H9 (cell line): Measurements from ENCODE around the gene FAM120A. TPM values are rescaled to one million over a fixed set of nuclear protein-coding genes. Genes with fewer than 3 reads are reported as not detected.

Experiments used
- DNase-seq: peaks from one replicate; pipeline ENCODE4 v3.0.0-alpha.2; 2017
- H2AFZ ChIP-seq: one replicate; pipeline ENCODE4 v1.6.1; 2013; ENCODE audit warnings: mild to moderate bottlenecking, low read length, control low read depth, moderate library complexity
- H2AK5ac ChIP-seq: 2 replicates; pipeline ENCODE4 v1.6.1; 2013; ENCODE audit warnings: low read length, control low read depth, mixed read lengths; ENCODE audit not compliant: insufficient read length
- H2BK120ac ChIP-seq: one replicate; pipeline ENCODE4 v1.6.1; 2013; ENCODE audit warnings: low read depth, mild to moderate bottlenecking, low read length, control low read depth, inconsistent platforms; ENCODE audit not compliant: poor library complexity, severe bottlenecking
- H2BK12ac ChIP-seq: 2 replicates; pipeline ENCODE4 v1.6.1; 2013; ENCODE audit warnings: low read length, control low read depth, mixed read lengths, low read depth; ENCODE audit not compliant: insufficient read length
- H2BK15ac ChIP-seq: 2 replicates; pipeline ENCODE4 v1.6.1; 2013; ENCODE audit warnings: low read depth, low read length, control low read depth
- H2BK20ac ChIP-seq: one replicate; pipeline ENCODE4 v1.6.1; 2013; ENCODE audit warnings: low read depth, mild to moderate bottlenecking, low read length, control low read depth, inconsistent platforms; ENCODE audit not compliant: poor library complexity, severe bottlenecking
- H2BK5ac ChIP-seq: 2 replicates; pipeline ENCODE4 v1.6.1; 2013; ENCODE audit warnings: low read length, control low read depth, mixed read lengths; ENCODE audit not compliant: insufficient read length
- H3K14ac ChIP-seq: 2 replicates; pipeline ENCODE4 v1.6.1; 2013; ENCODE audit warnings: low read length, control low read depth; ENCODE audit not compliant: insufficient read depth
- H3K18ac ChIP-seq: 2 replicates; pipeline ENCODE4 v1.6.1; 2013; ENCODE audit warnings: low read depth, mild to moderate bottlenecking, mixed read lengths, low read length, control low read depth; ENCODE audit not compliant: insufficient read length
- H3K23ac ChIP-seq: 2 replicates; pipeline ENCODE4 v1.6.1; 2013; ENCODE audit warnings: low read length, control low read depth, mixed read lengths, low read depth; ENCODE audit not compliant: insufficient read length
- H3K23me2 ChIP-seq: 2 replicates; pipeline ENCODE4 v1.6.1; 2013; ENCODE audit warnings: low read depth, mild to moderate bottlenecking, mixed read lengths, low read length, control low read depth; ENCODE audit not compliant: insufficient read length, poor library complexity, severe bottlenecking
- H3K27ac ChIP-seq: 2 replicates; pipeline ENCODE4 v1.5.1; 2013; ENCODE audit warnings: low read length, control low read depth, mixed read lengths, low read depth; ENCODE audit not compliant: insufficient read length
- H3K27me3 ChIP-seq: 2 replicates; pipeline ENCODE4 v1.6.1; 2013; ENCODE audit warnings: low read length, control low read depth, inconsistent platforms; ENCODE audit not compliant: insufficient read depth
- H3K4ac ChIP-seq: 2 replicates; pipeline ENCODE4 v1.6.1; 2013; ENCODE audit warnings: low read depth, mild to moderate bottlenecking, control low read depth, inconsistent platforms, low read length, moderate library complexity
- H3K4me1 ChIP-seq: 2 replicates; pipeline ENCODE4 v1.6.1; 2013; ENCODE audit warnings: low read length, control low read depth, inconsistent platforms; ENCODE audit not compliant: insufficient read depth
- H3K4me2 ChIP-seq: 2 replicates; pipeline ENCODE4 v1.6.1; 2013; ENCODE audit warnings: low read length, control low read depth, mixed read lengths; ENCODE audit not compliant: insufficient read length, insufficient read depth
- H3K56ac ChIP-seq: 2 replicates; pipeline ENCODE4 v1.6.1; 2013; ENCODE audit warnings: low read depth, mild to moderate bottlenecking, mixed read lengths, low read length, control low read depth; ENCODE audit not compliant: insufficient read length
- H3K79me1 ChIP-seq: 2 replicates; pipeline ENCODE4 v1.6.1; 2013; ENCODE audit warnings: low read depth, mild to moderate bottlenecking, moderate library complexity, low read length, control low read depth, inconsistent platforms; ENCODE audit not compliant: insufficient read depth, poor library complexity, severe bottlenecking
- H3K79me2 ChIP-seq: 2 replicates; pipeline ENCODE4 v1.6.1; 2013; ENCODE audit warnings: low read length, control low read depth, inconsistent platforms; ENCODE audit not compliant: insufficient read depth
- H3K9ac ChIP-seq: 2 replicates; pipeline ENCODE4 v1.6.1; 2013; ENCODE audit warnings: low read length, control low read depth, mixed read lengths; ENCODE audit not compliant: insufficient read length; ENCODE audit errors: extremely low read depth
- H3K9me3 ChIP-seq: one replicate; pipeline ENCODE4 v1.6.1; 2013; ENCODE audit warnings: low read depth, low read length, inconsistent platforms; ENCODE audit not compliant: control insufficient read depth
- H3T11ph ChIP-seq: one replicate; pipeline ENCODE4 v1.6.1; 2013; ENCODE audit warnings: mild to moderate bottlenecking, low read length, control low read depth, inconsistent platforms
- H4K20me1 ChIP-seq: one replicate; pipeline ENCODE4 v1.6.1; 2013; ENCODE audit not compliant: control insufficient read depth, insufficient read length, insufficient read depth
- H4K5ac ChIP-seq: 2 replicates; pipeline ENCODE4 v1.6.1; 2013; ENCODE audit warnings: low read depth, mild to moderate bottlenecking, mixed read lengths, low read length, control low read depth; ENCODE audit not compliant: insufficient read length
- H4K8ac ChIP-seq: replicated peaks from 2 replicates; pipeline ENCODE4 v1.6.1; 2013; ENCODE audit warnings: low read length, control low read depth, mixed read lengths, low read depth; ENCODE audit not compliant: insufficient read length
- H4K91ac ChIP-seq: 2 replicates; pipeline ENCODE4 v1.6.1; 2013; ENCODE audit warnings: low read depth, mild to moderate bottlenecking, moderate library complexity, mixed read lengths, low read length, control low read depth; ENCODE audit not compliant: insufficient read length
- H3K27ac Mint-ChIP-seq, 3 experiments: 2 replicates in 2 of 3; 3 replicates in 1 of 3; pipeline ENCODE4 v1.8.0; 2020 to 2021; ENCODE audit warnings: mixed read lengths in 3 of 3, mild to moderate bottlenecking in 1 of 3, moderate library complexity in 1 of 3
- H3K27me3 Mint-ChIP-seq: 2 replicates; pipeline ENCODE4 v1.8.0; 2021; ENCODE audit warnings: low read depth, mild to moderate bottlenecking, moderate library complexity, mixed read lengths
- H3K36me3 Mint-ChIP-seq, 3 experiments: 2 replicates in 2 of 3; 3 replicates in 1 of 3; pipeline ENCODE4 v1.8.0; 2020 to 2021; ENCODE audit warnings: low read depth in 3 of 3, mixed read lengths in 3 of 3; ENCODE audit not compliant: insufficient read depth in 1 of 3
- H3K4me1 Mint-ChIP-seq, 2 experiments: 2 replicates each; pipeline ENCODE4 v1.8.0; 2020; ENCODE audit warnings: mixed read lengths in 2 of 2
- H3K4me3 Mint-ChIP-seq, 2 experiments: 2 replicates in 1 of 2; 3 replicates in 1 of 2; pipeline ENCODE4 v1.8.0; 2020 to 2021; ENCODE audit warnings: mild to moderate bottlenecking in 2 of 2, mixed read lengths in 2 of 2, moderate library complexity in 1 of 2
- H3K9me3 Mint-ChIP-seq, 2 experiments: 2 replicates in 1 of 2; 3 replicates in 1 of 2; pipeline ENCODE4 v1.8.0; 2020; ENCODE audit warnings: mild to moderate bottlenecking in 2 of 2, mixed read lengths in 2 of 2, moderate library complexity in 1 of 2
- CTCF ChIP-seq: fragments of 200-600 bp; sonication (generic); conservative IDR thresholded peaks from 3 replicates; pipeline ENCODE4 v1.8.0; 2021; ENCODE audit warnings: antibody characterized with exemption, mild to moderate bottlenecking
- WGBS: extraction: QIAGEN DNeasy Blood & Tissue Kit; methylation state at CpG from one replicate; pipeline ENCODE4 v1.1.7; 2013; ENCODE audit warnings: missing lambda C conversion rate, low lambda C conversion rate, mixed read lengths; ENCODE audit not compliant: insufficient read length; ENCODE audit errors: extremely low coverage; 5-methylcytosine and 5-hydroxymethylcytosine counted together
- total RNA-seq: library from RNA; stranded (reverse); gene quantifications from 2 replicates; pipeline ENCODE4 v1.2.1, GENCODE V29; 2021

The FAM120A gene
- total RNA-seq, 1 experiment from 2014 or later: 57.7 TPM

- Histone ChIP-seq H3K14ac (no peak overlapping the region), H3K4me1 (no peaks in the 10 kb centered on the region; the same call in 1 of the 2 replicates), H2BK120ac (no peak overlapping the region), H3K23me2 (no peaks in the 10 kb centered on the region), H3K79me1 (no peaks in the 10 kb centered on the region), H3K18ac (no peak overlapping the region), H2AFZ (no peak overlapping the region), H4K20me1 (no peaks in the 10 kb centered on the region), H4K8ac (no peak overlapping the region), H3K27ac (no peak overlapping the region), H2AK5ac (no peak overlapping the region), H3K79me2 (no peaks in the 10 kb centered on the region), H3K9me3 (no peaks in the 10 kb centered on the region), H2BK15ac (no peak overlapping the region), H2BK12ac (no peak overlapping the region), H3K23ac (no peak overlapping the region), H3T11ph (no peak overlapping the region), H3K4me2 (no peak overlapping the region), H3K9ac (no peak overlapping the region), H4K5ac (no peak overlapping the region), H3K56ac (no peak overlapping the region), H3K4ac (no peak overlapping the region), H2BK5ac (no peak overlapping the region), H2BK20ac (no peak overlapping the region), H3K27me3 (no peaks in the 10 kb centered on the region), H4K91ac (no peak overlapping the region)
- peak overlapping the region; percentile 58 to 88 (median 63); a peak in 4 of 7 replicates for H3K27ac Mint-ChIP-seq
- H3K9me3 Mint-ChIP-seq: no peaks in the 10 kb centered on the region
- peaks cover 5 to 10% of the 10 kb centered on the region in 2 experiments; a peak in 3 of 4 replicates for H3K4me1 Mint-ChIP-seq
- H3K4me3 Mint-ChIP-seq: no peak overlapping the region
- H3K36me3 Mint-ChIP-seq: peaks cover 10 to 58% (median 17%) of the 10 kb centered on the region in 3 experiments; a peak in 6 of 7 replicates
- WGBS: 100% methylated on average over 1 of the region's 4 CpGs
- DNase-seq: no peak
- no peaks in the 10 kb centered on the region for H3K27me3 Mint-ChIP-seq
- TF ChIP-seq CTCF: no peak
Observed at GRCh38 chr9:93541005-93541404, 89.5 kb downstream of the FAM120A start.
